HG02759 (cell line): Measurements from ENCODE around the gene TATDN2.

ENCODE experiments used
- ATAC-seq: cut with Tn5 transposase; IDR thresholded peaks from one replicate; pipeline ENCODE4 v1.9.1; 2021; ENCODE audit warnings: mild to moderate bottlenecking, moderate library complexity; ENCODE audit not compliant: unreplicated experiment

The TATDN2 gene

GRCh38 chr3:10234526-10235230 lies 13.6 kb upstream of the TATDN2 start:
- ATAC-seq, result no peak

- no peak for ATAC-seq
These were observed 12.7 kb upstream of the TATDN2 start for GRCh38 chr3:10235551-10235950.

- ATAC-seq, result no peak
These were observed 9.7 kb upstream of the TATDN2 start for GRCh38 chr3:10238345-10239183.

GRCh38 chr3:10240799-10241198 lies 7.5 kb upstream of the TATDN2 start:
- no peak for ATAC-seq

GRCh38 chr3:10242182-10243065 lies 5.8 kb upstream of the TATDN2 start:
- no peak for ATAC-seq

- ATAC-seq, result no peak
These were observed 4.2 kb upstream of the TATDN2 start for GRCh38 chr3:10244009-10244408.

- no peak for ATAC-seq
These were observed 3.1 kb upstream of the TATDN2 start for GRCh38 chr3:10245081-10245712.

- ATAC-seq, result no peak
These were observed 528 bp upstream of the TATDN2 start for GRCh38 chr3:10247679-10248183.

GRCh38 chr3:10248984-10249748 lies 907 bp downstream of the TATDN2 start:
- no peak for ATAC-seq

- ATAC-seq, result no peak
These were observed 1.6 kb downstream of the TATDN2 start for GRCh38 chr3:10249833-10250232.

GRCh38 chr3:10251006-10251405 lies 2.7 kb downstream of the TATDN2 start:
- no peak for ATAC-seq

- no peak for ATAC-seq
These were observed 5.5 kb downstream of the TATDN2 start for GRCh38 chr3:10253731-10254130.

- no peak for ATAC-seq
These were observed 7.6 kb downstream of the TATDN2 start for GRCh38 chr3:10255835-10256234.

GRCh38 chr3:10259036-10259435 lies 10.8 kb downstream of the TATDN2 start:
- no peak for ATAC-seq

GRCh38 chr3:10259798-10260197 lies 11.5 kb downstream of the TATDN2 start:
- no peak for ATAC-seq

- ATAC-seq, result no peak
These were observed 12.0 kb downstream of the TATDN2 start for GRCh38 chr3:10260211-10260701.

GRCh38 chr3:10262027-10262426 lies 13.8 kb downstream of the TATDN2 start:
- no peak for ATAC-seq

GRCh38 chr3:10263646-10264363 lies 15.5 kb downstream of the TATDN2 start:
- no peak for ATAC-seq

- ATAC-seq, result no peak
These were observed 17.6 kb downstream of the TATDN2 start for GRCh38 chr3:10265833-10266232.
